ENCODE data around the gene PLCB2. TPM values are rescaled to one million over a fixed set of nuclear protein-coding genes. Genes with fewer than 3 reads are reported as not detected.

PLCB2 gene
- total and polyA plus RNA-seq, 2 donors (not counting 3 experiments of a cell fraction or from before 2014, with no cell fraction given) = 1.5 to 1.6 TPM

- dilution Hi-C loops (cut with MboI; ENCODE audit: extremely low pct_ligation_motif_present, low sequenced_read_pairs) (no loop called here), intact Hi-C loops (cut with micrococcal nuclease) (no loop called here)
- Histone ChIP-seq H4K20me1 (replicated peaks; ENCODE audit: control insufficient read depth, extremely low read depth, insufficient read depth, low read length) (no peaks in the 10 kb centered on the region), H3K27me3 (ENCODE audit: control insufficient read depth in 2 of 2, insufficient read depth in 2 of 2, low read length in 2 of 2) (peaks cover 0 to 27% of the 10 kb centered on the region in 2 experiments), H2AFZ (ENCODE audit: low read depth, low read length) (peak overlapping the region; percentile 64), H3K27ac (ENCODE audit: insufficient read depth, low read depth, low read length) (no peak overlapping the region), H3K4me1 (ENCODE audit: control insufficient read depth, extremely low read depth, insufficient read depth, low read length) (no peaks in the 10 kb centered on the region), H3K4me2 (ENCODE audit: insufficient read depth, low read length) (peak overlapping the region; percentile 53), H3K9ac (replicated peaks; ENCODE audit: extremely low read depth, insufficient read depth, low read length) (no peak overlapping the region), H3K79me2 (ENCODE audit: control insufficient read depth, insufficient read depth, low read length) (no peaks in the 10 kb centered on the region), H3K36me3 (ENCODE audit: control insufficient read depth in 2 of 2, extremely low read depth in 1 of 2, insufficient read depth in 2 of 2, low read length in 2 of 2) (no peaks in the 10 kb centered on the region), H3K9me1 (replicated peaks; ENCODE audit: control insufficient read depth, extremely low read depth, insufficient read depth, low read length) (no peaks in the 10 kb centered on the region), H3K9me3 (replicated peaks; ENCODE audit: control insufficient read depth, insufficient read depth, low read length) (no peaks in the 10 kb centered on the region), H3K4me3 (replicated peaks in 1 of 3; ENCODE audit: insufficient read depth in 1 of 3, low read depth in 1 of 3, low read length in 3 of 3) (peak overlapping the region in 1 of 3 experiments; percentile 23)
- POLR2A ChIA-PET = interaction anchor here (0.8 kb wide), 1 partner anchor 24 kb away, joined by 5 read pairs; no protein-coding TSS in a partner anchor
- CTCF ChIA-PET = interaction anchor here (0.9 to 7.5 kb wide), 12 partner anchors 8 to 87 kb away, joined by 3 to 77 read pairs (median 8); partner anchors contain the start of genes ANKRD63, CCDC9B, INAFM2 and PLCB2
- peak; percentile 36 for DNase-seq (ENCODE audit: low read depth, low spot score)
- no peak for TF ChIP-seq POLR2A (IDR thresholded peaks at IDR 0.05; ENCODE audit: low read depth, low read length)
- TF ChIP-seq CTCF (IDR thresholded peaks at IDR 0.05; ENCODE audit: extremely low read depth in 1 of 2, insufficient read depth in 1 of 2, low read depth in 1 of 2, low read length in 2 of 2) = no peak
- no peak for TF ChIP-seq POLR2AphosphoS5 (IDR thresholded peaks at IDR 0.05; ENCODE audit: insufficient read depth, low read depth, low read length)
- no peak for TF ChIP-seq FOS (IDR thresholded peaks at IDR 0.05; ENCODE audit: borderline replicate concordance, insufficient read depth, low read length)
- no peak for TF ChIP-seq EZH2 (IDR thresholded peaks at IDR 0.05; ENCODE audit: borderline replicate concordance, low read depth, low read length, severe bottlenecking)
- TF ChIP-seq MAX (IDR thresholded peaks at IDR 0.05; ENCODE audit: insufficient read depth, insufficient read length) = no peak
- no TSS peak for BruUV-seq (replicated peaks)
- peak; percentile 82 for FAIRE-seq
Measured at GRCh38 chr15:40290918-40291574, 16.7 kb downstream of the PLCB2 start.

All from endothelial cell of umbilical vein (primary cell).